CD1c-positive myeloid dendritic cell (primary cell): Measurements from ENCODE around the gene PROK1.
"Not testable (repeated sequence)": the region's sequence is repeated elsewhere in the genome, so short reads cannot be mapped to it uniquely, and the experiment has no call there.

Source experiments
- DNase-seq: peaks from one replicate; pipeline ENCODE4 v3.0.0-alpha.2; 2016; ENCODE audit errors: extremely low spot score

PROK1 gene, protein sequence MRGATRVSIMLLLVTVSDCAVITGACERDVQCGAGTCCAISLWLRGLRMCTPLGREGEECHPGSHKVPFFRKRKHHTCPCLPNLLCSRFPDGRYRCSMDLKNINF

DNA sequence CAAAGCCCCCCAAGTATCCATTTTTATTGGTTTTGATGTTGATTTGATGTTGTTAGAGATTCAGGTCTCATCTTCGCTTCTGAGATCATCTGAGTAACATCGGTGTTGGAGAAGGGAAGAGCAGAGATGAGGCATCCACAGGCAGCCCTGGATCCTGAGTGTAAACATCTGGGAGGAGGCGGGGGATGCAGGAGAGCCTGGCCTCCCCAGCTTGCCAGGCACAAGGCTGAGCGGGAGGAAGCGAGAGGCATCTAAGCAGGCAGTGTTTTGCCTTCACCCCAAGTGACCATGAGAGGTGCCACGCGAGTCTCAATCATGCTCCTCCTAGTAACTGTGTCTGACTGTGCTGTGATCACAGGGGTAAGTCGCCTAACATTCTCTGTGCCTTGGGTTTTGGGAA is at the start of gene PROK1:
Gene PROK1 (plus strand): TSS at position 221 of the 400 bp plus-strand sequence. CDS start 68 bp downstream, at position 289.
- DNase-seq: no peak

DNA sequence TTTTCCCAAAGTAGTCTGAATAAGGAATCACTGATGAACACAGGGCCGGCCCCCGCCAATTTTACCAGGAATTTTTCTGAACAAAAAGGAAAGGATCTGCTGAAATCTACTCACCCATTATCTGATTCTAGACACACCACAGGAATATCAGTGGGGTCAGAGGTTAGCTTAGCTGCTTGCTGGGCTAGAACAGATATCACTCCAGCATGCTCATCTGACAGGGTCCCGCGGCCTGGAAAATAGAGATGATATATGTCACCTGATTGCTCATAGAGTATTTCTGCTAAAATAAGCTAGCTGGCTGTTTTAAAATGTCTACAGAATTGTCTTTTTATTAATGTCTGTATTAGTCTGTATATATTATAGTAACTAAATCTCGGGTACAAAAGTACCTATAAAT is 47.1 kb upstream of the PROK1 start:
- DNase-seq: no peak

DNA sequence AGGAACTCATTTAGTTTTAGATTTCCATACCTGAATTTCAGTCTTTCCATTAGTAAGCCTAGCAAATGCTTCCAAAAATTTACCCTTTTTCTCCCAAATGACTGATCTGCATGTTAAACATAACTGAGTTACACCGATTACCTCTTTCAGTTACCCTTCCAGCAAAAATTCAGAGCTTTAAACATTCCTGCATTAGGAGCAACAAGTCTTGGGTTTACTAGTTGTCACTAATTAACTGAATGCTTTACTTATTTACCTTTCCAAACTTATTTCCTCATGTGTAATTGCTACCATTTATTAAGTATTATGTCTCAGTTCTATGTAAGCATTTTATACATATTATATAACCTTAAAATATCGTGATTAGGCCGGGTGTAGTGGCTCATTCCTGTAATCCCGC is 46.5 kb upstream of the PROK1 start:
- DNase-seq: no peak

DNA sequence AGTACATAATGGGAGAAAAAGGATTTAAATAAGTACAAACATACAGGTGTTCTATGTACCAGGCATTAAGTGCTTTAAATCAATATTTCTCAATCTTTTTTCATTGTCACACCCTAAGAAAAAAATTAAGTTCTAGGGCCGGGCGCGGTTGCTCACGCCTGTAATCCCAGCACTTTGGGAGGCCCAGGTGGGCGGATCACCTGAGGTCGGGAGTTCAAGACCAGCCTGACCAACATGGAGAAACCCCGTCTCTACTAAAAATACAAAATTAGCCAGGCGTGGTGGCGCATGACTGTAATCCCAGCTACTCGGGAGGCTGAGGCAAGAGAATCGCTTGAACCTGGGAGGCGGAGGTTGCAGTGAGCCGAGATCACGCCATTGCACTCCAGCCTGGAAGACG is 44.5 kb upstream of the PROK1 start:
- not testable (repeated sequence) for DNase-seq

DNA sequence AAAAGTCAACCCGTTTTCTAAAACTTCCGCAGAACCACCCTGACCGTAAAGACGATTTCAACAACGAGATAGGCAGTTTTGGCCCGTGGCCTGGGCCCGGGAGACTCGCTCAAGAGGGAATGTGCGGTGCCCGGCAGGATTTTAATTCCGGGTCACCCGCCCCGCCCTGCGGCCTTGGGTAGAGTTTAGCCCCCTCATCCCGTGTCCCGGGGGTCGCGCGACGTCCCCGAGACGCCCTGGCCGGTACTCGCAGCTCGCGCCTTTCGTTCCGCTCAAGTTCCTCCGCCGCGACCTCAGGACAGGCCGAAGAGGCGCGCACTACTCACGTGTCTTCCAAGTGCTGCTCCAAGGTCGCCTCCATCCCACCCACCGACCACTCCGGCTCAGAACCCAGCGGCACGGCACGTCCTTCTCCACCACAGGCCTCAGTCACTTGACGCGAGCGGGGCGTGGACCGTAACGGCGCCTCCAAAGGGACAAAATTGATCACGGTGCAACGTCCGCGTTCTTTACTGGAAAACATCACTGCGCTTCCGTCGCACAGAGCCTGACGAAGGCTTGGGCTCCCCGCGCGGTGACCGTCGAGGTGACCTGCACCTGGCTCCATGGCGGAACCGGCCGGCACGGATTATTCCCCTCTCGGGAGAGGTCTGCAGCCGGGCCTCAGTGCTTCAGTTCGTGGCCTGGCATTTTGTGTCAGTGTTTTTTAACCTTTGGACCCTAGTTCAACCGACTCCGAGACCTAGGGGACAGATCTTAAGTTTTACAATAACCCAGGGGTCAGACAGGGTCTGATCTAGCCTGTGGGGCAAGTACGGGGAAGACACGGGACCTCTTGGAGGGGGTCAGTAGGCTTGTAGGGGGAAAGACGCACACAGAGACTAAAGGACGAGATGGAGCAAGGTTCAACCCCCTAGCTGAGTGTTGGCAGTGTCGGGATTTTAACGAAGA is 43.4 kb upstream of the PROK1 start, which contains the start of gene LAMTOR5:
Gene LAMTOR5 (minus strand): TSS at position 435 of the 951 bp plus-strand sequence. CDS start 74 bp downstream, at position 361.
- DNase-seq: peak; percentile 96

DNA sequence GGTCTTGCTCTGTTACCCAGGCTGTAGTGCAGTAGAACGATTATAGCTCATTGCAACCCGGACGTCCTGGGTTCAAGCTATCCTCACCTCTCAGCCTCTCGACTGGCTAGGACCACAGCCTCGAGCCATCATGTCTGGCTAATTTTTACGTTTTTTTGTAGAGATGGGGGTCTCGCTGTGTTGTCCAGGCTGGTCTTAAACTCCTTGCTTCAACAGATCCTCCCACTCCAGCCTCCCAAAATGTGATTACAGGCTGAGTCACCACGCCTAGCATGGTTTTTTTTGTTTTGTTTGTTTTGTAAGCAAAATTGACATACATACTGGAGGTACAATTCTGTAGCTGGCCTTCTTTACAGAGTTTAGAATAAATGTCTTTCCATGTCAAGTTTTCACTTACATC is 42.5 kb upstream of the PROK1 start:
- no peak for DNase-seq

DNA sequence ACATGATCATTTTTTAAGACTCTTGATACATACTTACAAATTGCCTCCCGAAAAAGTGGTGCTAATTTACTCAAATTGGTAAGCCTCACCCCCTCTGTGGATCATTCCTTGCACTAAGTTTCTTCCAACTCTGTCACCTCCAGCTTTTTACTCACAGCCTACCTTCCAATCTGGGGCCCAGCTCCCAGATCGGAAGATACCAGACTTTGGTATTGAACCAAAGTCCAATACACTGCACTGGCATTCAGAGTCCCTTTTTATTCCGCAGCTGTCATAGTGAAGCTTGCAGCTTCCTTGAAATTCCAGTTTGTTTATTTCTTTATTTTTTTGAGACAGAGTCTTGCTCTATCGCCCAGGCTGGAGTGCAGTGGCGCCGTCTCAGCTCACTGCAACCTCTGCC is 41.6 kb upstream of the PROK1 start:
- no peak for DNase-seq

DNA sequence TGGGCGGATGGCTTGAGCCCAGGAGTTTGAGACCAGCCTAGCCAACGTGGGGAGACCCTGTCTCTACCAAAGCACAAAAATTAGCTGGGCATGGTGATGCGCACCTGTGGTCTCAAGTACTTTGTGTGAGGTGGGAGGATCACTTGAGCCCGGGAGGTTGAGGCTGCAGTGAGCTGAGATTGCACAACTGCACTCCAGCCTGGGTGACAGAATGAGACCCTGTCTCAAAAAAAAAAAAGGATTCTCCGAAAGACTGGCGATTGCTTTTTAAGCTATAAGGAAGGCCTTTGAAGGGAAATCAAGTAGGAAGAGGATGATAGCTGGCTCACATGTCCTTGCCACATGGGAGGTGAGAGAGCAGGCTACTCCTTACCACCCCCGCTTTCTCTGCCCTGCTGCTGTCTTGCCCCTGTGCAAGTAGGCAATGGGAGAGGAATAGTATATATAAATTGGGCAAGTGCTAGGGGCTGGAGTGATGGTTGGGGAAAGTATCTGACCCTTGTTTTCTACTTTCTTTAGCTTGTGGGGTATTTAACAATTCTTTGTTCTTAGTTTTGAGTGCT is 39.7 kb upstream of the PROK1 start:
- DNase-seq: no peak

DNA sequence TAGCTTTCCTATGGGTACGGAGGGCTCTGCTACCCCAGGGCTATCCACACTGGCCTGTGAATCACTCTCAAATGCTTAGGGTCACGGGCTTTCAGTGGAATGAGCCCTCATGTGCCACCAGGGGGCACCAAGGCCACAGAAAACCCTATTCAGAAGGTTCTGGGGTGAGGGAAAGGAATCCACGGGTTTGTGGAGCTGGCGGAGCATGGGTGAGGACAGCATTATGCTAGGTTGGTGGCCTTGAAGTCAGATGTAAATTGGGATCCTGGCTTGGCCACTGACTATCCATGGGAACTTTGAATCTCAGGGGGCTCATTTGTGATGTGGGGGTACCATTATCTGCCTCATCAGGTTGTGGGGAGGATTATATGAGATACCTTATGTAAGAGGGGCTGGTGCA is 38.4 kb upstream of the PROK1 start:
- peak; percentile 82 for DNase-seq

DNA sequence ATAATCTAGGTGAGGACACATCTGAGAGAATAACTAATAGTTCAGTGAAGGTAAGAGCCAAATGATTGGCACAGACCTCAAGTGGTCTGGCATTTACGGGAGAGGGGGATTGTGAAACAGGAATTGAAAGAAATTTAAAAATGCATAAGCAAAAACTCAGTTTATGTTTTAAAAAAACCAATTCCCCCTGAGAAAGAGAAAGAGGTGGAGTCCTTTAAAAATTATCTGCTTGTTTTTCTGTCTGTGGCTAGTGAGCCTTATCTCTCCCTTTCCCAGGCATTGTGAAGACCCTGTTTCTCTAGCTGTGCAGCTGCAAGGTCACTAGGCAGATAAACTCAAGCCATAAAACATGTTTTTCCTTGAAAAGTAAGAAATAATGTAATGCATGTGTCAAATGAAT is 37.9 kb upstream of the PROK1 start:
- not testable (repeated sequence) for DNase-seq

DNA sequence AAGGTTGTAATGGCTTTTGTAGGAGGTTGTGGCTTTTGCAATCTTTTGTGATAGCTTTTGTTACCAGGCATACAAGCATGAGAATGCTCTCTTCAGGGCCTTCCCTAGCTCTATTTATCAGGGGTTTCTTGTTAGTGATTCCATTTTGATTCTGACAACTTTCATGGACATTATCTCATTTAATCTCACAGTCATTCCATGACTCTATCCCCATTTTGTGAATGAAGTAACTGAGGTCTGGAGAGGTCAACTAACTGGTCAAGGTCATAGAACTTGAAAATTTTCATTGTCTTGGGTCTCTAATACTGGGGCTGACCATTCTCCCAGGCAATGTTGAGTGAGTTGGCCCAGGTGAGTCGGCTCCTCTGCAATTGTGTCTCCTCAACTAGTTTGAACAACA is 32.2 kb upstream of the PROK1 start:
- DNase-seq: no peak

DNA sequence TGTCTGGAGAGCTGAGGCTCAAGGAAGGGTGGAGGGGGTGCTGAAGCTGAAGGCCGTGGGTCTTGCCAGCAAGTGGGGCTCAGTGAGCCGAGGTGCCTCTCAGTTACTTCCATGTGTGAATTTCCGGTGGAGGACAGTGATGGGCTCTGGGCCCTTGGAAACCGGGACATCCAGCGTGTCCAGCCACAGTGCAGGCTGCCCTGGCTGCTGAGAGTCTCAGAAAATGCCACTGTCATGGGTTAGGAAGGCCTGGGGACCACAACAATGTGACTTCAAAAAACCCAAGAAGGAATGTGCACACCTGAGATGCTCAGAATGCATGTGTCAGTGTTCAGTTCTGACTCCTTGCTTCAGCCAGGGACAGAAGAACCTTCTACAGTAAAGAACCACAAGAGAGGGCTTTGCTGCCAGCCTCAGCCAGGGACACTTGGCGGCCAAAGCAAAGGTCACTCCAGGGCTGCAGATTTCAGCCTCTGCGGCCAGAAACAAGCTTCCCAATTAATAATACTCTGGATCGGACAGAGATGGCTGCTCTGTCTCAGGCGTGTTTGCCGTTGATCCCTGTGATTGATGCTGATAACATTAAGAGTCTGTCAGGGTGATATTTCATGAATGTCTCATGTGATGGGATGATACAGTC is 30.8 kb upstream of the PROK1 start:
- no peak for DNase-seq

DNA sequence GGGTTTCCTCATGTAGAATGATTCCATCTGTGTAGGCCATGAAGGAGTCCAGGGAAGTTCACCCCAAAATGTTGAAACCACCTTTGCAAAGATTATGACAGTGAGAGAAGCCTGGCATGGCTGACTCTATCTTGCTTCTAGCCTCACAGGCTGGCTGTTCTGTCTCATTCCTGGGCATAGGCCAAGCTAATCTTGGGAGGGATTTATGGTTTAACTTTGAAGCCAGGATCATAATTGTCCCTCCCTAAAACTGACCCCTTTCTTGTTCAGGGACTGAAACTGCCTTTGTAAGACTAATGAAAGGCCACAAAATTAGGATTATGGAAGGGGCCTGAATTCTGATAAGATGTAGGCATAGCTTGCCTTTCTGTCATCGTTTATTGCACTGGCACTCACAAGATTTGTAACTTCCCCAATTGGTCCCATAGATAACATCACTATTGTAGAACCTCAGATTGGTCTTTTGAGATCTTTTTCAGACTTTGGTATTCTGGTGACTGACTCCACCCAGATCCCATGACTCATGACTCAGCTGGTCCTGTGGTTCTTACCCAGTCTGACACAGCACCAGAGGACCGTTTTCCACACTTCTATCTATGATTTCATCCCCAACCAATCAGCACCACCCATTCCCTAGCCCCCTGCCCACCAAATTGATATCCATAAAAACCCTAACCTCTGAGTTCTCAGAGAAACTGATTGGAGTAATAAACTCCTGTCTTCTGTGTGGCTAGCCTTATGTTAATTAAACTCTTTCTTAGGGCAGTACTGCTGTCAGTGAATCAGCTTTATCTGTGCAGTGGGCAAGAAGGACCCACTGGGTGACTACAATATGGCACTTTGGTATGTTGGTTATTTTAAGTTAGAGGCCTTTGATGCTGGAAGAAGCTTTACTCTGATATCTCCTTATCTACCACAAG is 29.8 kb upstream of the PROK1 start:
- DNase-seq: peak; percentile 80

DNA sequence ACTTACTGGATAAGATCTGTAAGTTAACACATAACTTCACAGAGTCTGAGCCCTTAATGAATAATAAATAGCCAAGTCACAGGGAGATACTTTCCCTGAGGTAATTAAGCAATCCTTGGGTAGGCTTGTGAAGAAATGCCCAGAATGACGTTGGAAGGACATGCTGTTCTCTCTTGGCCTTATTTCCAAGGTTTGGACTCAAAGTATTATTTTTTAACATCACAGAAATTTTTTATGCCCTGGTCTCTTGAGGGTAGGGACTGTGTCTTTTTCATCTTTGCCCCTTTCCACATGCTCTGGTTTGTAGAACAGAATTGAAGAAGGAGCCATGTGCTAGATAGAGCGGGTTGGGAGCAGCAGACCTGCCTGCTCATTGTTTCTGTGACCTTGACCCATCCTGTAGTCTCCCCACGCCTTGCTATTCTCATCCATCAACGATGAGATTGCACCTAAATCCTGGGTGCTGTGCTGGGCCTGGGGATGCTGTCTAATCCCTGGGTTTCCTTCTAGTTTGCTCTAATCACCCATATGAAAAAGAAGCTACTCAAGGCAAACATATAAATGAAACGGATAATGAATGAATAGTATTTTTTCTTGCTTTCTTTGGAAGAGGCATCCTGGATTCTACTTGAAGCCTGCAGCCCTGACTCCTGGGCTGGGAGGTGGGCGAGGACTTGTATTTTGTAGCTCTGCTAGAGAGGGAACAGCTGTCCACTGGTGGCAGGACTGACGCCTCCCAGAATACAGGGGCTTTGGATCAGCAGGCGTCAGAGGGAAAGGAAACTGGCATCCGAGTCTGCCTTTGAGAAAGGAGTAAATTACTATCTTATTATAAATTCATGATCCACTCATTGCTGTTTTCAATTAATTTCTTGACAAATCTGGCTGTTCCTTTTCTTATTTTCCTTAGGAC is 26.0 kb upstream of the PROK1 start:
- DNase-seq: no peak

DNA sequence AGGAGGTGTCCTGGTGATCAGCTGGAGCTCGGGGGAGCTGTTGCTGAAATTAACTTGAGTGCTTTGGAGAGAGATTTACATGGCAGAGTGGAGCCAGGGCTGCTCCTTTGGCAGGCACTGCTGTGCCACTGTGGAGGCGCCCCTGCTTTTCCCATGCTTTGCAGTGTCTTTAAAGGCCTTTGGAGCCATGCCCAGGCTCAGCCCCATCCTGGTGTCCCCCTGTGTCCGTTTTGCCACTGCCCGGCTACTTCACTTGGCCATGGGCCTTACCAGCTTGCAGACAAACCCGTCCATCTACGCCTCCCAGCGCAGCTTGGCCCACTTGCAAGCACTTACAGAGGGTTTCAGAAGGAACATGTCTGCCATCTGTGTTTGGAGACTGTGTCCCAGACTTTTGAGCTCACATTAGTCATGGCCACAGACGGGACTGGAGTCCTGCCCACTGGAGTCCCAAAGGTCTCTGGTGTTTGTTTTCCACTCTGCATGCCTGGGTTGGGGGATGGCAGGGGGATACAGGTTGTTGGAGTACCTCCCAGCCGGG is 25.3 kb upstream of the PROK1 start:
- DNase-seq: no peak

DNA sequence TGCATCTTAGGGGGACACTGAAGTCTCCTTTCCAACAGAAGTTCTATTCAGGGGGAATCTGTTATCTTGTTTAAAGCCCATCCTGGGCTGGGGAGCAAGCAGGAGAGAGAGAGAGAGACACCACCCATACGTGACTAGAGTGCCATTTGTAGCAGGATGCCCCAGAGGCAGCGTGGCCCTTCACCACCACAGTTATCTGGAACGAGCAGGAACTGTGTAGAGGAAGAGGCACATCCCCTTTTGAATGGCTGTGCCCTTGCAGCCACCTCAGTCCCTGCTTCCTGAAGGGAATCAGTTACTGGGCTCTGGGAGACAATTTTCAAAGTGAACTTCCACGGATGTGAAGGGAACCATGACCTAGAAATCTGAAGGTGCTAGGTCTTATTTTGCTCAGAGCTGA is 24.1 kb upstream of the PROK1 start:
- DNase-seq: peak; percentile 50

DNA sequence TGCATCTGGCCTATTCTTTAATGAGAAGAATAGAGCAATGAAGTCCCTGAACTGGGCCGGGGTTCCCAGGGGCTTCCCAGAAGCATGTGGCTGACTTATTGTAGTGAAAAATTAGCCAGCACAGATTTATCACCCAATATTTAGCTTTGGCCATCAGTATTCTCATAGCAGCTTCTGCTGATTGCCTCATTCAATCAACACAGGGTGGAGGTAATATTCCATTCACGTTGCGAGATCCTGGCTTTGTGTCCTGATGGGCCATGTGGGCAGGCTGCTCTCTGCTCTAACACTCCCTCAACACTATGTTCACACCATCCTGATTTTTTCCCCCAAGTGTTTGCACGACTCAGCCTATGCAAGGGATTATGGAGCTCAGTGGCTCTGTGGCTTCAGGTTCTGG is 22.0 kb upstream of the PROK1 start:
- DNase-seq: no peak

DNA sequence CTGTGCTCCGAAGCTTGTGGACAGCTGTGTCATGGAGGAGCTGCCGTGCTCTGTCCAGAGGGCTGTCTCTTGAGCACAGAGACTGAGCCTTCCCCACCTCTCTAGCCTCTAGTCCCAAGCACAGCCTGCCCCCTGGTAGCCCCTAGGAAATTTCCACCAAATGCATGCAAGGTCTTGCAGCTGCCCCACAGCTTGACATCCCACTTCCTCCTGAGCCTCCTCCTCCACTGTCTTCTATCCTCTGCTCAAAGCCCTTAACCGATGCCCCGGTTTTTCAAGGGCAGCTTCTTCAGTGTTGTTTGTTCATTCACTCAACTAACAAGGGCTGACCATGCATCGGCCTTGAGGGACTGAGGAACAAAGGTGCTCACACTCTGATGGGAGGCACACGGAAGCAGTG is 20.6 kb upstream of the PROK1 start:
- DNase-seq: no peak

DNA sequence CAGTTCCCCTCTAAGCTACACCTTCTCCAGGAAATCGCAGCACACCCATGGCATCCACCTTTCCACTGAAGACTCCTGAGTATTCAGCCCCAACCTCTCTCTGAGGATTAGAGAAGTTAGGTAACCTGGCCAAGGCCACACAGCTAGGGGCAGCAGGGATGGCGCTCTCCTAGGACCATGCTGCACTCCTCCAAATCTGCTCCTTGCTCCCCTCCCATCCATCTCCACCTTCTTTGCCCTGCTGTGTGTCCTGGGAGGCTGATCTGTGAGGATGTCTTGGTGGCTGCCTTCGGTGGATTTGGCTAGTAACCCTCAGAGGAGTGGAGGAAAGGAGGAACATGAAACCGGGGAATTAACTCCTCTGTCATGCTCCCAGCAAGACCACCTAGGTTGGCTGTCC is 20.0 kb upstream of the PROK1 start:
- no peak for DNase-seq

DNA sequence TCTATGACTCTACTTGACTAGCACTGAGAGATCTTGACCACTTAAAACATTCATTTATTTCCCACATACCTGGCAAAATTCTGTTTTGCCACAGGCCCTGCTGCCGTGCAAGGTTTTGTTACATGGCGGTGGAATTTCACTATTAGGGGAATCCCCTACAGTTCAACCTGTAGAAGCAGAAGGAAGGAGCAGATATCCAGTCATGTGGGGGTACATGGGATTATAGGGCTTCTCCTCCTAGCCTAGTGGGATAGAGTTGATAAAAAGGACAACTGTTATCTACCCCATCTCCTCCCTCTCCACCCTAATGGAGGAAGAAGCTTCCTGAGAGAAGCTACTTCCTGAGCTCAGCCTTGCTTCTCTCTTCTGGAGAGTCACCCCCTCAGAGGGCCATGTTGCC is 17.7 kb upstream of the PROK1 start:
- DNase-seq: no peak
